GM12865 (cell line): ENCODE results near the gene GPRC5B.

Experiments
- DNase-seq: peaks from one replicate; pipeline ENCODE4 v3.0.0; 2010; ENCODE audit warnings: low read depth
- H3K4me3 ChIP-seq: 2 replicates; pipeline ENCODE4 v1.5.1; 2011; ENCODE audit warnings: mild to moderate bottlenecking, low read depth, low read length, control low read depth
- TF ChIP-seq, protein P1 (sequence below): IDR thresholded peaks from 2 replicates; pipeline ENCODE4 v1.5.1; 2011; ENCODE audit warnings: low read length, control low read depth, low read depth, inconsistent platforms; ENCODE audit not compliant: insufficient read depth; ENCODE audit errors: missing control alignments

GPRC5B gene

DNA sequence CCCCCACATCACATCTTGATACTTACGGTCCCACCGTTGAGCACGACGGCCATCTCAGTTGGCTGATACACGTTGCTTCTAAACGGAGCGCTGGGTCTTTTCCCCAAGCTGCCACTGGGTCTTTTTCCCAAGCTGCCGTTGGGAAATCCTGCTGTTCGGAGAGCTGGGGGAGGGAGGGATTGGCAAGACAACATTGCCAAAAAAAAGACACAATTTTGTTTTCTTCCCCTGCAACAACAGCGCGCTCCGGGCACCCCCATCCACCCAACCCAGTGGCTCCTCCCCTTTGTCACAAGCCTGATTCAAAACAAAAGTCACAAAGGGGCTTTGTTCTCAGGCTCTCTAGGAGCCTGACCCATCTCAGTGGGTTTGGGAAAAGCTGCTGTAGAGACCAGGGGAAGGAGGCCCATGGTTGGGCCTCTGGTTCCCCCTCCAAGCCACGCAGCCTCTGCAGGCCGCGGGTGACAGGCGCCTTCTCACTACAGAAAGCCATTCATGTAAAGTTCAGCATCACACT, 22.8 kb downstream of the GPRC5B start:
- no peak for DNase-seq
- TF ChIP-seq, protein P1, sequence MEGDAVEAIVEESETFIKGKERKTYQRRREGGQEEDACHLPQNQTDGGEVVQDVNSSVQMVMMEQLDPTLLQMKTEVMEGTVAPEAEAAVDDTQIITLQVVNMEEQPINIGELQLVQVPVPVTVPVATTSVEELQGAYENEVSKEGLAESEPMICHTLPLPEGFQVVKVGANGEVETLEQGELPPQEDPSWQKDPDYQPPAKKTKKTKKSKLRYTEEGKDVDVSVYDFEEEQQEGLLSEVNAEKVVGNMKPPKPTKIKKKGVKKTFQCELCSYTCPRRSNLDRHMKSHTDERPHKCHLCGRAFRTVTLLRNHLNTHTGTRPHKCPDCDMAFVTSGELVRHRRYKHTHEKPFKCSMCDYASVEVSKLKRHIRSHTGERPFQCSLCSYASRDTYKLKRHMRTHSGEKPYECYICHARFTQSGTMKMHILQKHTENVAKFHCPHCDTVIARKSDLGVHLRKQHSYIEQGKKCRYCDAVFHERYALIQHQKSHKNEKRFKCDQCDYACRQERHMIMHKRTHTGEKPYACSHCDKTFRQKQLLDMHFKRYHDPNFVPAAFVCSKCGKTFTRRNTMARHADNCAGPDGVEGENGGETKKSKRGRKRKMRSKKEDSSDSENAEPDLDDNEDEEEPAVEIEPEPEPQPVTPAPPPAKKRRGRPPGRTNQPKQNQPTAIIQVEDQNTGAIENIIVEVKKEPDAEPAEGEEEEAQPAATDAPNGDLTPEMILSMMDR, result no peak
- H3K4me3 ChIP-seq, result no peak overlapping the region

DNA sequence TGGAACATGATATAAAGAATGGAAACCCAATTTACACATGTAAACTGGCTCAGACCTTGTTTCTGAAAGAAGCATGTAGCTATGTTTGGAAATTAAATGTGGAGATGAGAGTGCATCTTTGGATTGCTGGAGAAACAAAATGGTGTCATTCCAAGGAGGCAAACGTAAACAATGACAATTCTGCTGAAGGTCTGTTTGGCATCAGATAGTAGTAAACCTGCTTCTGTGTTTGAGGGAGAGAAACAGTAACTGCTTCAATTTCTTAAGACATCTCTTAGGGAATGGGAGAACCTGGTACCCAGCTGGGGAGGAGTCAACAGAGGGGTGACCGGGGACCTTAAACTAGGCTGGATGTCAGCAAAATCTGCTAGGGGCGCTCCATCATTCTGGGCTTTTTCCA, 23.5 kb downstream of the GPRC5B start:
- H3K4me3 ChIP-seq, result no peak overlapping the region
- TF ChIP-seq, protein P1, result no peak
- DNase-seq, result no peak

DNA sequence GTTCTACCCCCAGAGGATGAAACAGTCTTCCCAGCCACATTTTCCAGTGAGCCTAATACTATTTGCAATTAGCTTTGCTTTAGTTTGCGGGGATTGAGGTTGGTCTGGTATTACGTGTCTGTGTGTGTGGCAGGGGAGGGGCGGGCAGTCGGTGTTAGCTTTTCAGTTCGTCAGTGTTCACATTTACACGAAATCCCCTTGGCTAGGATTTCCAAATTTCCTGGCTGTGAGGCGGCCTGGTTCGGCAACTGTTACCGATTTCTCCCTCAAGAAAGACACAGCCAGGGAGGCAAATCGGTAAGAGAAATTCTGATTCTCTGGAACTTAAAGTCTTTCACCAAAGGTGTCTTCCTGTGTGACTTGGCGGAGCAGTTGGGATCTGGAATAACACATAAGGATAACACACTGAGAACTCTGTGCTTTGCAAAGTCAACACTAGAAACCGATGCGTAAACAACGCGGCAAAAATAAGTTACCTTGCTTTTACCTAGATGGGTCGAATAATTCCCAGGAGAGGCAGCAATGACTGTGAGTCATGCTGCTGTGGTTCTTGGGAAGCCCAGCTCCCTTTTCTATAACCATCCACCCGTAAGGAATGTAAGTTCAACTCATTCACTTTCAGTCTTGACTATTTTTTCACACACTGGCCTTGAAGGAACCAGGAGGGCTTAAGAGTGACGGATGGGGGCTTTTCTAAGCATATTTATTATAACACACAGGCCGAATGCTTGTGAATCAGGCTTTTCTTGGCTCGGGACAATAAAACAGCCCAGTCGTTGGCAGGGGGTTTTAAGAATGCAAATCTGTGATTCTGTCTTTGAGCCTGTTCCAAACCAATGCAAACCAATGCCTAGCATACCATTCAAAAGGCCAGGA, 24.2 kb downstream of the GPRC5B start:
- H3K4me3 ChIP-seq, result no peak overlapping the region
- TF ChIP-seq, protein P1, result no peak
- no peak for DNase-seq

DNA sequence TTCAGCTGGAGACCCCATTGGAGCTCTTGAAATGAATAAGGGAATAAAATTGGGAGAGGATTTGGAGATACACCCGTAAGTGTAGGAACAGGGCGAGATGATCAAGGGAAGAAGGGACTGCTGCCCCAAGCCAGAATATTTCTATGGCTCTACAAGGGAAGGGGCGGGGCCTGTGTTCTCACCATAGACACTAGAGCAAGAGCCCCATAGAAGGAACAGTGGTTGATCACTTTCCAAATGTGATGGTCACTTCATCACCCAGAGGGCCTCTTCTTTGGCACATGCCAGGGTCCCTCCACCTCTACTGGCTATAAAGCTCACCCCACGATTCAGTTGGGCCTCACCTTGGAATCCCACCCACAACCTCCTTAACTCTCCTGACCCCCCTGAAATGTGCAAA, 25.0 kb downstream of the GPRC5B start:
- TF ChIP-seq, protein P1, result no peak
- no peak for DNase-seq
- H3K4me3 ChIP-seq, result no peak overlapping the region

DNA sequence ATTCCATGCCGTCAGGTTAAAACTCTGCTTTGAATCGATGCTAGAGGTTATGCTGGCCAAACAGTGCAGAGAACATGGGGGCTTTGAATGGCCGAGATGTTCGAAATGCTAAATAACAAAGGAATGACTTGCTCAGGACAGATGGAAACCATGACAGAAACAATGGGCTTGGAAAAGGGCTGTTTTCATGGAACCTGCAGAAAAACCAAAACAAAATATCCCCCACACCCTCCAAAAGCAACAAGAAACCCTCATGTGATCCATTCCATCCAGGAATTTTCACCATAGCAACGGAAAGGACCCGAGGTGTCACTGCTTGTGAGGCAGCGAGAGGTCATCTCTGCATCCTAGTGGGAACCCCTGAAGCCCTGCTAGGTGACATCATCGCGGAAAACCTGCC, 25.5 kb downstream of the GPRC5B start:
- TF ChIP-seq, protein P1, result no peak
- no peak for DNase-seq
- no peak overlapping the region for H3K4me3 ChIP-seq

DNA sequence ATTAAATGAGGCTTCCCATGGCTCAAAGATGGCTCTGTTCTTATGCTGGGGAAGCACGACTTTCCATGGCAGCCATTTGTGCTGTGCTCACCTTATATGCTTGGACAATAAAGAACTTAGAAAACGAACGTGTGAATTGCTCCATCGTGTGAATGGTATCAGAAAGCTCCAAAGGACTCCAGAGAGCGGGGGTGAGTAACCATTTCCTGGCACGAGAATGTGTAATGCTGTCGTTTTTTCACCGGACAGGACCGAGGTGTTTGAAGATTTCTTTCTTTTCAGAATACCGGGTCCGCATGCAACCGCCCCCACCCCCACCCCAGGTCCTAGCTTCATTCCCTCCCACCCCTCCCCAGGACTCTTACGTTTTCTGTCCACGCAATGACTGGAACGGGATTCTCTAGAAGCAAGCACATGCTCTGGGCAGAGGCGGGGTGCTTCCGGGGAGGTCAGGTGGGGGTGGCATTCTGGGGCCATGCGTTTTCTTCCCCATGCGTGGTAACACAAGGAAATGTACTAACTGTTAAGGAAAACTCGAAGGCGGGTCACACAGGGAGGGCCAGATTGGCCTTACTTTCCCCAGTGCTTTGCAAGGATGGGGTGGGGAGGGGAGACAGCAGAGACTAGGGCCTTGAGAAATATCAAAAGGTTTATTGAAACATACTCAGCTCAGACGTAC, 26.2 kb downstream of the GPRC5B start:
- H3K4me3 ChIP-seq, result no peak overlapping the region
- no peak for DNase-seq
- TF ChIP-seq, protein P1, result no peak
